Right lung (tissue), 5 donors: ENCODE data around the gene EIF4E3. TPM values are rescaled to one million over a fixed set of nuclear protein-coding genes. Genes with fewer than 3 reads are reported as not detected.

ENCODE experiments used
- DNase-seq, 2 donors: peaks; one replicate each; pipeline ENCODE4 v3.0.0-alpha.2; 2013
- polyA plus RNA-seq, 5 donors: library from polyadenylated mRNA; unstranded; fragments of 120-200 nt; gene quantifications; one replicate each; pipeline versions ENCODE4 v1.2.1 to v1.2.3, GENCODE V29; 2013; ENCODE audit warnings: inconsistent platforms in 1 of 5, low replicate concordance in 1 of 5; ENCODE audit not compliant: insufficient read length in 5 of 5, insufficient read depth in 1 of 5

The EIF4E3 gene
- polyA plus RNA-seq, 5 donors = 8.5 to 15.7 (median 13.3) TPM

DNA sequence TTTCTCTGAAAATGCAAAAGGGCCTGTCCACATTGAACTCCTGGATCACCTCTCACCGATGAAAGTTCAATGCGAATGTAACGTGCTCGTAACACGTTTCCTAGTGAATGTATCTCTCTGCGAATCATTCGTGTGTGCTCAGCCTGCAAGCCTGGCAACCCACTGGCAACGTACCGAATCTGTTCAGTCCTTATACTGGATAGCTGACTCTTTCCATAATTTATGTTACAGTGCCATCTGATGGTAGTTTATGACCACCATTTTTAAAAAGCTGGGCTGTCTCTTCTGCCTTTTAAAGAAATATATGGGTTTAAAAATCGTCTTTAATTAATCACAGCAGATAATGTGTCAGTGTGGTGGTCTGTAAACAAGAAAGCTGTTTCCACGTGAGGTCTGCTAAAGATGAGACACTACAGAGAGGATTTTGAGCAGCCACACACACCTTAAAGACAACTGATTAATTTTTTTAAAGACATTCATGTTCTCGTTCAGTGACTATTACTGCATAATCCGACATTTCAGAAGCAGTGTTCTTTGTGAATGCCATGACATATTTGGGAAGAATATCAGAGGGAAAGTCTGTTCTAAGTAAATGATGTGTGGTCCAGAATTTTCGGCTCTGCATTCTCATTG, 72.3 kb downstream of the EIF4E3 start:
- peak; percentile 44 to 61 for DNase-seq

DNA sequence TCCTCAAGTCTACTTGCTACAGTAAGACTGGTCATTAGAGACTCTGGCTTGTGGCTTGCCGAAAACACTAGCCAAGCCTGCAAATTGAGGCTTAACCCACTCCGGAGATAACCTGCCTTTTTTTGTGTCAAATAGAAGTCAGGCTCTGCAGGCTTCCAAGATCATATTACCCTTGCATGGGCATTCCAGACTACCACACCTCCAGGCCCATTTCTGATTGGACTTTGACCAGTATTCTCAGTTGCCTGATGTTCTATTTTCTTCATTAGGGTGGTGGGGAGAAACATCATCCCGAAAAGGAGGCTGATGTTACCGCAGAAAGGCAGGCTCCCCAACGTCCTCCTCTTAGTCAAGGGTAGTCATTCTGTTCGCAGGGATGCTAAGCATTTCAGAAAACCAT, 73.6 kb downstream of the EIF4E3 start:
- DNase-seq = no peak

DNA sequence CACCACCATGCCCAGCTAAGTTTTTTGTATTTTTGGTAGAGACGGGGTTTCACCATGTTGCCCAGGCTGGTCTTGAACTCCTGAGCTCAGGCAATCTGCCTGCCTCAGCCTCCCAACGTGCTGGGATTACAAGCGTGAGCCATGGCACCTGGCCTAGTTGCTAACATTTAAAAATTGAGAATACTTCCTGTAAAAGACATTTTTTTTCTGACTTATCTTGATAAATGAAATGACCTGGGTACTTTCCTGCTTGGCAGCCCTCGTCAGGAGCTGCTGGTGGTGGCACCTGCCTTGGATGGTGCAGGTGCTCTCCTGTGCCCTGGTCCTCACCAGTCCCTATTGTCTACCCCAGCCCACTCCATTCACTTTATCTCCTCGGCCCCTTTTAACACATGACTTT, 74.8 kb downstream of the EIF4E3 start:
- no peak for DNase-seq

DNA sequence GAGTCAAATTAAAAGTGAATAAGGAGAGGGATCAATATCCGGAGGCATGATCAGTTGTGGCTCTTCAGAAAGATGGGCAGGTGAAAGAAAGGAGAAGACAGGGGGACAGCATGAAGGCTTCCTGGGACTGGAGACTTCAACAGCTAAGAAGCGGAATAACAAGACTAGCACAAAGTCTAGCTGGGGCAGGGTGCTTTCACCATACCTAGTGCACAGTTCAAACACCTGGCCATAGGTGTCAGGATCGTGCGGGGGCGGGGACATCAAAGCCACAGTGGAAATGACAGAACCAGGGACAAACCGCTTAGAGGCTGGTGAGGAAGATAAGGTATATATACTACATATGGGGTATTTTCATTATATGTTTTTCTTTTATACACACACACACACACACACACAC, 75.4 kb downstream of the EIF4E3 start:
- DNase-seq = no peak

DNA sequence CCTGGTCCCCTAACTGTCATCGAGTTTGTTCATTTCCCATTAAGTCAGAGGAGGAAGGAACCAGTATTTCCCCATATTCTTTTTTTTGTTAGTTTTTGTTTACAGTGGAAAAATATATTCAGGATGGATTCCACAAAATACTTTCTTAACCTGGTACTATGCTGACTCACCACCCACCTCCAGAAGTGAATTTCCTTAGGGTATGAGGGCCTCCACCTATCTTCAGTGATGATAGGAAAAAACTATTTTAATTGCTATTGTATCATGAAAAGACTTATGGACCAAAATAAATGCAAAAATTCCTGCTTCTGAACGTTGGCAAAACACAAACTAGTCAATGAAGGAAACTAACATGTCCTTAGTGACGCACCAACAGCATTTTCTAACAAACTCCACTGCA, 77.5 kb downstream of the EIF4E3 start:
- no peak for DNase-seq

DNA sequence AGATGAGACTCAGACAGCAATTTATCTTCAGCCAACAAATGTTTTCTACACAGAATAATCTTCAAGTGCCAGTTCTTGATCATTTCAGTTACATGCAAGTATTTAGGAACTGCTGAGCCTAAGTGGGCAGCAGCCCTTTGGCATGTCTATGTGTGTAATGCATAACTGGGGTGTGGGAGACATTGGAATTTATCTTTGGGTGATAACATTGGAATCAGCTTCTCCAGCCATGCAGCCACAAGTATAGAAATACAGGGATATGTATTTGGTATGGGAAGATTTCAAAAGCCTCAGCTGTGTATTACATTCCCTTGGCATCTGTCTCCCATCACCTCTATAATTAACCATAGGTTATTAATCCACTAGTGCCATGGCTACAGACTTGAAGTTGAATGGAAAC, 78.2 kb downstream of the EIF4E3 start:
- no peak for DNase-seq

DNA sequence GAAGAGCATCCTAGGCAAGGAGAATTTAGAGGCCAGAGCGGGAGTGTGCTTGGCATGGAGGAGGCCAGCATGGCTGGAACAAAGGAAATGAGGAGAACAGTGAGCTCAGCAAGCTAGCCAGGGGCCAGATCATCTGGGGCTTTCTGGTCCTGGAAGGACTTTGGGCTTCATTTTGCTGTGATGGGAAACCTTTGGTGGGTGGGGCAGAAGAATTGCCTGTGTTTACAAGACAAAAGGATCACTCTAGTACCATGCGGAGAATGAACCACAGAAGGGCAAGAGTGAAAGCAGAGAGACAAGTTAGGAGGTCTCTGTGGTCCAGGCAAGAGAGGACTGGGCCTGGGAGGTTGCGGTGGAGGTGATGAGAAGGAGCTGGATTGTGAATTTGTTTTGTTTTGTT, 80.1 kb downstream of the EIF4E3 start:
- no peak for DNase-seq

DNA sequence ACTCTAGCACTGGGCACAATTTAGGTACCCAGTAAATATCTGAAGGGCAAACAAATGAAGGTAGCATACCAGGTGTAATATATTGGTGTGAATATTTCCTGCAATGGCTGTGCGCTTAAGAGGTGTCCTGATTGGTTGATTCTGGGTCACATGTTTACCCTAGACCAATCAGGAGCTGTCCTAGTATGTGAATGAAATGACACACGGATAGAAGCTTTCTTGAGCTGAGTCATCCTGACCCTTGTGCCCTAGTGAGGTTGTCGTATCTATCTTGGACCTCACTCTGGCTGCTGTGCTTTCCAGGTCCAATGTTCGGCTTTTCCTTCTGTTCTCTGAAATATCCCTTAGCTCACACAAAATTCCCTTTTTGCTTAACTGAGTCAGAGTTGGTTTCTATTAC, 83.5 kb downstream of the EIF4E3 start:
- DNase-seq = no peak

DNA sequence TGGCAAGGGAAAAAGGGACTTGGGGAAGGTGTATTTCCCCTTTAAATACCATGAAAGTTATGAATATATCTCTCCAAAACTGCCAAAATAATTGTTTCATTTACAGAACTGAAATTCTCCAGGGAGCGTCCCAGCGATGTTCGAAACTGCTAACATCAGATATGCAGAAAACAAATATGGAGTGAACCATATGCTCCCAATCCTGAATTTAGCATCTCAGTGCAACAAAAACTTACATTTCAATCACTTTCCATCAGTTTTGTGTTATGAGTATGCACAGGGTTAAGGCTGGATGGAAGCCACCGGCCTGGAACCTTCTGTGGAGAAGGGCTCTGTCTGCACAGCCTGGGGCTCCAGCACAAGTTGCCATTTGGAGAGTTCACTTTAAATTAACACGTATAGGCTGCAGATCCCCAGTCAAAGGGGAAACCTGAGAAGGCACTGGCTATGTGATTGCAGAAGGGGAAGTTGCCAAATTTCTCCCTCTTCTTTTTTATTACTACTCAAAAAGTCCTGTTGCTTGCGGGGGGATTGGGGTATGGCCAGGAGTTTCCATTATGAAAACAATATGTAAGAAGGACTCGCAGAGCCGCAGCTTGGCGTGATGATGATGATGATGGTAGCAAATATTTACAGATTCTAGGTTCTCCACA, 84.7 kb downstream of the EIF4E3 start:
- no peak for DNase-seq

DNA sequence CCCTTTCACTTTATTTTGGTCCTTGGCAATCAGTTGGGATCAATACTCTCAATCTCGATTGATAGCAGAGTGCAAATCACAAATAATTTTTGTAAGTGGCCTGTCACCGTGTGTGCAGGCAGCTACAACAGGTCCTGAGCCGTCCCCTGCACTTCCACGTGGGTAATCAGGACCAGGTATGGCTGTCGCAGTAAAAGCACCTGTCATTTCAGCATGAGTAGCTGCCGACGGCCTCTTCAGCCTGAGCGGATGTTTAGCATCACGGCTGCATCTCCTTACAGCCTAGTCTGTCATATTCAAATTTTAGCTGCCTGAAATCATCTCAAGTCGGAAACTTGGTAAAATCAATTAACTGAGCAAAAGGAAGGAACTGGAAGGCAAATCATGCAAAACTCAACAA, 88.7 kb downstream of the EIF4E3 start:
- no peak for DNase-seq

DNA sequence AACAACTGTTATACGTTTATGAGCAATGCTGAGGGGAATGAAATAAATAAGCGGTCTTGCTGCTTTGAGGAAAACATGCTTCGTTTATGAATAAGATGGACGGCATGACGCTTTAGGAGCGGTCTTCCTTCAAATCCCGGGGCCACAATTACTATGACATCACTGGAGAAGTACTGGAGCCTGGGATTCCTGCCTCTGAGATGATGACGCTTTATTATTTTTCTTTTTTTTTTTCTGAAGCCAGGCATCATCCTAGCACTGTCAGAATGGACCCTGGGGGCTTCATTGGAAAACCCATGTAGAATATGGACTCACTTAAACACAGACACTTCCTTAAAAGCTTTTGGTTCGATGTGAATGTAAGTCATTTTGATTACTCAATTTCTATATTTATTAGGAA, 89.2 kb downstream of the EIF4E3 start:
- no peak for DNase-seq

DNA sequence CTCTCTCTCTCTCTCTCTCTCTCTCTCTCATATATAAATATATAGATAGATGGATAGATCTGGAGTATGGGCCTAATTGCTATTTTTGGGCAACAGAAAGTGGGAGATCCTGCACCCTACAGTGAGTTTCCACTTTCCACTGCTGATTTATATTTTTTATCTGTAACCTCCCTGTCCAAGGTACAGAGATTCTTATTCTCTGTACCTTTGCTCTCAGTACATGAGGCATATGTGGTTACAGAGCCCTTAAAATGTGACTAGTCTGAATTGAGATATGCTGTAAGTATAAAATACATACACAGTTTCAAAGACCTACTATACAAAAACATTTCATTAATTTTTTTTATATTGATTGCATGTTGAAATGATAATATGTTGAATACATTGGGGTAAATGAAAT, 90.5 kb downstream of the EIF4E3 start:
- DNase-seq = no peak

DNA sequence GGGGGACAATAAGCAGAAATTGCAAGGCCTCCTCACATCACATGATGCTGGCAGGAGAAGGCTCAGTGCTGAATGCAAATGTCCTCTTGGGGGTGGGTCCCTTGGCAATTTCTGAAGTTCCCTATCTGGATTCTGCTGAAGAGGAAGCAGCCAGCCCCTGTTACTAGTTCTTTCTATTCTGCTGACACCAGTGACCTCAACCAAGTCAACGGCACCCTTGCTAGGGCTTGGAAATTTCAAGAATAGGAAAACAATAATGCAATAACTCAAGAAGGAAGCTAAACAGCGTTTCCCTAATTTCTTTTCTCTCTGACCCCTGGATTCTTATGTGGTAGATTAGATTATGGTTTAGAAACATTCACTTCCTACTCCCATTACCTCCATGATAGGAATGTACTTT, 95.5 kb downstream of the EIF4E3 start:
- peak in 1 of 2 donors; percentile 4 for DNase-seq

DNA sequence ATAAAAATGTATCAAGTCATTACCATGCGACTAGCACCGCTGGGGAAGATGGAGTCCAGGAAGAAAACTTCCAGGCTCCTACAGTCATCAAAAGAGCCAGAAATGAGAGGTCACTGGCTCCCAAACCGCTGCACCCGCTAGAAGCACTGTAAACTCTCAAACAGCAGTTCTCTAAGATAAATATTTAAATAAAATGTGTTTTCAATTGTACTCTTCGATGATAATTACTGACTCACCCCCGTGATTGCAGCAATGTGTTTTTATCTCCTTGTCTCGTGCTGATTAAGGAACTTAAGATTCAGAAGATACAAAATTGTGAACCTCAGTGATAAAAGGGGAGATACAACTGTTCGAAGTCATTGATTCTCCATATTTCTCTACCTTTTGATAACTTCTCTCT, 95.9 kb downstream of the EIF4E3 start:
- DNase-seq = no peak

DNA sequence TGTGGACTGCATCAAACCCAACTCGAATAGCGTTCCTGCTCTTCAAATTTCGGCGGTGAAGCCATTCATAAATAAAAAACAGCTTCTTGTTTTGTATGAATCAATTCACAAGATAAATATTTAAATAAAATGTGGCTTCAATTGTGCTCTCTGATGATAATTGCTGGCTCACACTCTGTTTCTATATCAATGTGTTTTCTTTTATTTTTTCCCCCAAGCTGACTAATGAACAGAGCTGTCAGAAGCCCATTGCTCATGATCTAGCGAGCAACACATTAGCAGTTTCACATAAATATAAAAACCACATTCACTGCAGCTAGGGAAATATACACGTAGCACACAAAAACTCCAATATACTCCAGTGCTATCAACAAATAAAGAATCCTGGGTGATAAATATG, 96.7 kb downstream of the EIF4E3 start:
- DNase-seq = no peak

DNA sequence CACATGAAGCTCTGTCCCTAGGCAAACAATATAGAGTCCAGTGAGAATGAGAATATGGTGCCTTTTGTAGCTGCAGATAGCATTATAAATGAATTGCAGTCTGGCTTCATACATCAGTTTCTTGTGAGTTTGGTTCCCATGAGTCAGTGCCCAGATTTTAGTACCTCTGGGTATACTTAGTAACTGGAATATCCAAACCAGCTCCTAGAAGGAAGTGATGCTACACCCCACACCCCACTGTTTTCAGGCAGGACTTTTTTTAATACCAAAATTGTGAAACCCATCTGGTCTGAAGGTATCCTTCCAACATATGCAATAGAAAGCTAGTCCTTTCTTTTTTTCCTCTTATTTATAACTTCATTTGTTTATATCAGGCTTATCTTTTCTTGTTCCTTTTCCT, 99.5 kb downstream of the EIF4E3 start:
- DNase-seq = no peak

Other genes with a start within 250 kb of the EIF4E3 start
- gene FOXP1, start 141.7 kb downstream of the EIF4E3 start, polyA plus RNA-seq = 100 to 1,000 TPM in 3 of 5 donors, 10 to 100 TPM in 2; 88.9 to 130 (median 123) TPM
- 1 to 10 TPM; 2.2 to 3.6 (median 2.8) TPM for gene GPR27, start 28.5 kb upstream of the EIF4E3 start, polyA plus RNA-seq
- under 1 TPM in 3 of 5 donors, not detected in 2; 0.10 to 0.14 (median 0.12) TPM for gene PROK2, start 59.7 kb upstream of the EIF4E3 start, polyA plus RNA-seq